HG03045 (cell line): ENCODE data around the gene TOP2A.

ENCODE experiments used
- ATAC-seq: cut with Tn5 transposase; IDR thresholded peaks from one replicate; pipeline ENCODE4 v1.9.1; 2021; ENCODE audit warnings: mild to moderate bottlenecking, moderate library complexity; ENCODE audit not compliant: unreplicated experiment

Gene TOP2A

DNA sequence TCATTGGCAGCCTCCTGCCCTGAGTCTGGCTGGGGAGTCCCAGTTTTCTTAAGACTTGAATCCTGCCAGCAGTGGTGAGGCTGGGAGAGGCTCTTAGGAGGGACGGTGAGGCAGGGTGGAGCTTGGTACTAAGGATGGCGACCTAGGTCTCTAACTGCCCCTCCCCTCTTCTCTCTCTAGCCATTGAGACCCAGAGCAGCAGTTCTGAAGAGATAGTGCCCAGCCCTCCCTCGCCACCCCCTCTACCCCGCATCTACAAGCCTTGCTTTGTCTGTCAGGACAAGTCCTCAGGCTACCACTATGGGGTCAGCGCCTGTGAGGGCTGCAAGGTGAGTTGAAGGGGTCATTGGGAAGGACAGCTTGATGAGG lies 69.6 kb downstream of the TOP2A start:
- ATAC-seq, result no peak

DNA sequence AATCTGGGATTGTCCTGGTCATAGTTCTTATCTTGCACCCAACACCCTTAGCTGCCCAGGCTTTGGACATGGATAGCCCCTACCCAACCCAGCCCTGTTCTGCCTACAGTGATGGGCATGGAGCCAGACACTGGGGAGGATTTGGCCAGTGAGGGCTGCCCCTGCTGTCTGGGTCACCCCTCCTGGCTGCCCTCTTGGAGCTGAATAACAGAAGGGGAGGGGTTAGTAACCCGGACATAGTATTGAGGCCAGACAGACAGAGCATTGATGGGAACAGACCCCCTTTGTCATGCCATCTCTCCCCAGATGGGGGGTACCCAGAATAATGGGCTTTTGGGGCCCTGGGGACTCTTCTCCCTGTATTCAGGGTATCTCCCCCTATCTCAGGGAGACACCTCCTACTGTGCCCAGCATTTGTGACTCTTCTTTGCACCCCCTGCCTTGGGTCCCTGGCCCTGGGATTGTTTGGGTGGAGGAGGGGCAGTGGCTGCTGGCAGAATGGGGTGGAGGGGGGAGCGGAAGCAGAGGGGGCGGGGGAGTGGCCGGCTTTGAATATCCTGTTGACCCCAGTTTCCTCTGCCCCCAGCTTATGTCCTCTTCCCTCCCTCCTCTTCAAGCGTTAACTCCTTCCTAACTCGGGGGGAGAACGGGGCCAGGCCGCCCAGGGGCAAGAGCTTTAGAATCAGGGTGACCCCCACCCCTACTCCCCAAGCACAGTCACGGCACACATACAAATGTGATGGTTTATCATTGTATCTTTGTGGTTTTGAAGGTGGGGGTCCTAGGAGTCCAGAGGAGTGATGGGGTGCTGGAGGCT lies 70.2 kb downstream of the TOP2A start:
- no peak for ATAC-seq

DNA sequence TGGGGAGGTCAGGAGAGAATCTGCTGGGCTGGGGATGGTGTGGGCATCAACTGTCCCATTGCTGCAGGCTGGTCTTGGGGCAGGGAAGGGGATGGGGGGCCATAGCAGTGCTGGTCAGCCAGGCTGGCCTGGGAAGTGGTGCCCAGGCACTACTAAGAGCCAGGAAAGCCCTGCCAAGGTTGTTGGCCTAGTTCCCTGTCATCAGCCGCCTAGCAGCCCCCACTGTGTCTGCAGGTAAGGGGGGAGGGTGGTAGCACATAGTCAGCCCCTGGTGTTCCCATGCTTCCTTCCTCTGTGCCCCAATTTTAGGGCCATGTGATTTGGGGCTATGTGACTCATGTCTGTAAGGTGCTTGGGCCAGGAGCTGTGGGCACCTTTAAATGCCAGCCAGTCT lies 70.9 kb downstream of the TOP2A start:
- no peak for ATAC-seq

DNA sequence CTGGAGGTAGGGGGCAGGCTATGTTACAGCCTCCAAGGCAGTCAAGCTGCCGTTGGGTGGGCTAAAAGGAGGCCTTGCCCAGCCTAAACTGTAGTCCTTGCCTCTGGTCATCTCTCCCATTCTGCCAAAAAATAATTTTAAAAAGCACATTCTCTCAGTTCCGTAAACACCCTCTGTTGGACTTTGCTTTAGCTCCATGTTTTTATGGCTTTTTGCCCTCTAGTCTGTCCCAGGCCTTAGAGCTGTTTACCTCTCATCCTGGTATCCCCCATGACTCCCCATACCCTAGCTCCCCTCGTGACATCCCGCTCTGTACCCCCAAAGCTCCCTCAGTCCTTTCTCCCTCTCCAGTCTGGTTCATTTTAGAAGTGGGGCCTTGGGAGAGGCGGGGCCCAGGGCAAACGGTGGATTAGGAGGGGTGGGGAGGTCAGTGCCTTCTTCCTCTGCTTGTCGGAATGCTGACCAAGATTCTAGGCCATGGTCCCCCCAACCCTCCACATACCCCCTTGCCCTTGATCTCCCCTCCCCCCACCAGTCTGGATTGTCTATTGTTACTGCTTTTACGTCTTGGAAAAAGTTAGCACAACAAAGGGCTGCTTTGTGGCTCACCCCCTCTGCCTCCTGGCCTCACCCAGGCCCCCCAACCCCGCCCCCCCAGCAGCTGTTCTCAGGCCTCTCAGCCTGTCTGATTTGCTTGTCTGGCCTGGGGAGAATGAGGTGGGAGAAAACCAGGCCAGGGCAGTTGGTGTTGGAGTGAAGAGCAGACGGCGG lies 71.5 kb downstream of the TOP2A start:
- no peak for ATAC-seq

DNA sequence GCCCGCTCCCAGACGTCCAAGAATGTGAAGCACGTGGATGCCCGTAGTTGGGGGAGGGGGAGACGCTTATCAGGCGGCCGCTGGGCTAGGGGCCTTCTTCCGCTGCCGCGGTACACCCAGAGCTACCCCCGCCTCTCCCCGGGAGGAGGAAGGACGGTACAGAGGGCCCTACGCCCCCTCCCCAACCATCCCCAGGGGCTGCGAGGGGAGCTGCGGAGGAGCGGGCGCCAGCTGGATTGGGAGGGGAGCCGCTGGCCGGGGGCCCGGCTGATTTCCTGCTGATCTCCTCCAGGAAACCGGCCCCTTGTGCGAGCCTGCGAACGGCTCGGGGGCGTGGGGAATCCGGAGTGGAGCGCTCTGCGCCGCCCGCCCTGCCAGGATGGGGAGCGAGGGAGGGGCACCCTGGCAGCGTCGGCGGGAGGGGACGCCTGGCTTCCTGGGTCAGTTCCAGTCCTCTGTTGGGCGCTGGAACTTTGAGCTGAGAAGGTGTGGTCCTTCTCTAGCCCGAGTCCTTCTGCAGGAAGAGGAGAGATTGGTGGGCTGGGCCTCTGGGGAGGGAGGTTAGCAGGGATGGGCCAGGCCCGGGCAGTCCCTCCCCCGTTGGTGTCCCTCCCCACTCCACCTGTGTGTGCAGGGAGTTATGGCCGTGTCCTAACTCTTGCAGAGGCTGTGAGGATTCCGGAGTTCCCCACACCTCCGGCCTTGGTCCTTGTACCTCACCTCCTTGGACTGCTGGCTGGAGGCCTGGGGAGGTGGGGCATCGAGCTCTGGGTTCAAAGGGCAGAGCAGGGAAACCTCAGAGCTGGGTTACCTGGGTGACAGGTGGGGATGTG lies 72.3 kb downstream of the TOP2A start:
- ATAC-seq, result no peak

DNA sequence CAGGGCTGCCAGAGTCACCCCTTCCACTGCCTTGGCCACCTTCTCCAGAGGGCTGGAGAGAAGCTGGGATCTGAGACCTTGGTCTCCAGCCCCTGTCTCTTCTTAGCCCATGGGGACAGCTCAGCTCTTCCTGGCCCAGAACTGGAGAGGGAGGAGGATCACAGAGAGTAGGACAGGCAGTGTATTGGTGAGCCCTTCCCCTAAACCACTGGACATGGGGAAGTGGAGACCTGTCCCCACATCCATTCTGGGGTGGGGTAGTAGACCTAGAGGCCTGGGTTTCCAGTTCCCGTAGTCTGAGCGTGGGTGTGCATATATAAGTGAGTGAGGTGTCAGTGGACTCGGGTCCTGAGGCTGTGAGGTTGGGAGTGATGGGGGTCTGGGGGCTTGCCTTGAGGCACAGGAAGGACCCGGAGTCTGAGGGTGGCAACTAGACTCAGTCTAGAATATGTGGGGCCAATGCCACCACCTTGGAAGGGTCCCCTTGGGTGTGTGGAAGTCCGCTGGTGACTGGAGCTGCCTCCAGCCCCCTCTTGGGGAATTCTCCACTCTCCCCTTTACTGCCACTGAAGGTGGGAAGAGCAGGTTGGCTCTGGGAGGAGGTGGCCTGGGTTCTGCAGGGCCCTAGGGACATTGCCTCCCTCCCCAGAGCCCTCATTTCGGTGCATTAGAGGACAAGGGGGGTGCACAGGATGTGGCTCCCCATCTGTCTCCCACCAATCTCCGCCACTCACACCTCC lies 73.1 kb downstream of the TOP2A start:
- ATAC-seq, result no peak

DNA sequence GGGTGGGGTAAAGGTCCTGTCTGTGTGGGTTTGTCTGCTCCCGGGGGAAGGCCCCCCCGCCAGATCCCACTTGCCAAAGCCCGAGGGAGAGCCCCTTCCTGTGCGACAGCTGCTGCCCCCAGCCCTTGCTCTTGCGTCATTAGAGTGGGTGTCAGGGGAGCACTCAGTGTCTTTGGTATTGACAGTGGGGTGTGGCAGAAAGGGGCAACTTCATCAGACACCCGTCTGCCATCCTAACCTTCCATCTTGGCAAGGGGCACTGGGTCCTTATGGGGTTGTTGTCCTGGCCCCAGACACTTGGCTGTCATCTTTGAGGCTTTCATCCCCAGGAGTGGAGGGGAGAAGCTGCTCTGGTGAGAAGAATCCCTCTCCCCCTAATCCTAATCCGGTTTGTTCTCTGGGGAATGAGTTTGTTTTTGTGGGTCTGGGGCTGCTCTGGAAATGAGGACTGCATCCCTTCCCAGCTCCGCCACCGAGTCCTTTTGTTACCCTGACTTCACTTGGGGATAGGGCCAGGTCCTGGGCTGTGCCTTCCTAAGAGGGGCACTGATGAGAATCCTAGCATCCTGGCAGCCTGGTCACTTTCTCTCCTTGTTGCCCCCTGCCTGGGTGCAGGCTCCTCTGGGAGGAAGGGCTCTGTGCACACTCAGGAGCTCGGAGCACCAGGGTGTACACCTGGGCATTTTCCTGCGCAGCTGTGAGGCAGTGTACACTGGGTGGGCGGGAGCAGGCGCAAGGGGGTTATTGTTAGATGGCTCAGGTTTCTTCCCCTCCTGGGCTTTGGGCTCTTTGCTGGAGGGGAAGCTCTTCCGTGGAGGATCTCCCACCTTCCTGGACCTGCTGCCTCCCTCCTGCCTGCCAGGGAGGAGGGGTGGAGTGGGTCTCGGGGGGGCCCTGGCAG lies 74.2 kb downstream of the TOP2A start:
- no peak for ATAC-seq

DNA sequence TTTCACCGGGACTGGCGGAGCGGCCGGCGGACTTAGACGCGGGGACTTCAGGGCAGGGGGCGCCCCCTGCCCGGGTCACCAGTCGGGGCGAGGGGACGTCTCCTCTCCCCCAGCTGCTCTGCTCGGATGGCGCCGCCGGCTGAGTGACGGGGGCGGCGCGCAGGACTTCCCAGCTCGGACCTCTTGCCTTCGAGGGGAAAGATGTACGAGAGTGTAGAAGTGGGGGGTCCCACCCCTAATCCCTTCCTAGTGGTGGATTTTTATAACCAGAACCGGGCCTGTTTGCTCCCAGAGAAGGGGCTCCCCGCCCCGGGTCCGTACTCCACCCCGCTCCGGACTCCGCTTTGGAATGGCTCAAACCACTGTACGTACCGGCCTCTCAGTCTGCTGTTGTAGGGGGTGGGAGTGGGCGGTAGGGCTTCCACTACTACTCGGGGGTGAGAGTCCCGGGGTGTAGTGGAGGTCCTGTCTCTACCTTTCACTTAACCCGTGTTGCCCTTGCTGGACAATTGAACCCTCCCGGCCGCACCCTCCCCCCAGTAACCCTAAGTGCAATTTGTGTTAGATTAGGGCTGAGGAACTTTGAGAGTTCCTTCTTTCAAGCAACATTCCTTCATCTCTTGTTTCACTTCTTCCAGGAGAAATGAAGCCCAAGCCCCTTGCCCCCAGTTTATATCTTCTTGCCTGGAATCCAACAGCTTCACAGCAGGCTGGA lies 75.0 kb downstream of the TOP2A start:
- ATAC-seq, result no peak

DNA sequence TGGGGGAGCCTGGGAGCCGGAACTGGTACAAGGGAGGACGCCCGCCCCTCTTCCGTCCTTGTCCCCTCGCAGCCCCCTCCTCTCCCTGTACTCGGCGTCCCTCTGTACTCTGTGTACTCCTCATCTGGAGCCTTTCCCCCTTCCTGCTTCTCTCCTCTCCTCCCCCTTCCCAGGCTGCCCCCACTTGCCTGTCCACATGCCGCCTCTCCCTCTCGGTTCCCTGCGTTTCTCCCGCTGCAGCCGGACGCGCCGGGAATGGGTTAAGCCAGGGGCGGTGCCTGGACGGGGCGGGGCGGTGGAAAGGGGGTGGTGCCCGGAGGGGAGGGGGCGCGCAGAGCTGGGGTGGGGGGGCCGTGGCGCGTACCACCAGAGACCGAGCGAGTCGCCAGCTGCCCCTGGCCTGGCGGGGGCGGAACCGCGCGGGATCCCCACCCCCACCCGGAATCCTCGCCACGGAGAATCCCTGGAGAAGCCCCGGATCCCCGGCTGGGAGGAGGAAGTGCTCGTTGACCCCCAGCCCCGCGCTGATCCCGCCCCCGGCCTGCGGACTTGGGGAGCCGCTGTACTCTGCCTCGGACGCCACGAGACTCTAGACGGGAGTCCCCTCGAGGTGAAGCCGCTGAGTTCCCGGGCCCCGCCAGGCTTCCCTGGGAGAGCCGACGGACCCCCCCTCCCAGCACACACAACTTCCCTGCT lies 75.7 kb downstream of the TOP2A start:
- ATAC-seq, result no peak

DNA sequence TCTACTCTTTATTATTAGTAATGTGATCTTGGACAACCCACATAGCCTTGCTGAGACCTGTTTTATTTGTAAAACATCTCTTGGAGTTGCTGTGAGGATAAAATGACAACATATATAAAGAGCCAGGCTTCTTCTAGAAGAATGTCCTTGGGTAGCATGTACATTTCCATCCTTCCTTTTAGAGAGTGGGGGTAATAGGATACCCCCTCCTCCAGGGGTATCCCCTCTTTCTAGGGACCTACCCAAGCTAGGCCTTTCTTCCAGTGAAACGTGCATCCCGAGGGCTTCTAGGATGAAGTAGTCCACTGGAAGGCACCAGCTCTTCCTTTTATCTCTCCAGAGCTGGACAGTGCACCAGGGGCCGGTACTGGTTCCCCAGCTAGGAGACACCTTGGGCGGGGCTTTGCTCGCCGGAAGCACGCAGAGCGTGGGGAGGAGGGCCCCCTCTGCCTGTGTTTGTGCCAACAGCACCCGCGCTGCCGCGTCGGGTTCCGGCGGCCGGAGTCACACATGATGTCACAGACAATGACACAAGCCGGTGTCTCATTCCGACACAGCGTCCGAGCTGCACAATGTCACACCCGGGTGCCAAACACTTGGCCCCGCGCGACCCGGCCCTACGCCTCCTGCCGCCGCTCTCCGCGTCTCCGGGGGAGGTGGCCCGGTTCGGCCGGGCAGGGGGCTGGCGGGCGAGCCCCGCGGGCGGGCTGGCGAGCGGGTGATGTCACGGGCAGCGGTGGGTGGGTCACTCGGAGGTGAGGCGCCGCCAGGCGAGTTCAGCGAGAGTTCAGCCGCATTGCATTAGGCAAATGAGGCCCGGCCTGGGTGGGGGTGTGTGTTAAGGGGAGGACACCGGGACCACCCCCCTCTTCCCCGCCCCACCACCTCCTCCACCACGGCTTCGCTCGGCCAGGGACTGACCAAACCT lies 76.6 kb downstream of the TOP2A start:
- ATAC-seq, result peak; percentile 55

DNA sequence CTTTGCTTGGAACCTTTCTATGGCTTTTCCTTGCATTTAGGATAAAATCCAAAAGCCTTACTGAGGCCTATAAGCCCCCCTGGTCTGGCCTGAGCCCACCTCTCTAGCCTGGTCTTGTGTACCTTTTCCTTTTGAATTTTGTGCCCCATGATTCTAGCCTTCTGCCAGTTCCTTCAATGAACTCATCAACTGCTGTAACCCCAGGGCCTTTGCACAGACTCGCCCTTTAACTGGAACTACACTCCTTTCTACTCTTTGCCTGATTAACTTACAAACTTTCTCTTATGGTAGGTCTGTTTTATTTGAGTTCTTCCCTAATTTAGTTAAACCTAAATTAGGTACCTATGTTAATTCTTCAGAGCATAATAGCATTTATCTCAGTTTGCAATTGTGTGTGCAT lies 77.4 kb downstream of the TOP2A start:
- no peak for ATAC-seq

DNA sequence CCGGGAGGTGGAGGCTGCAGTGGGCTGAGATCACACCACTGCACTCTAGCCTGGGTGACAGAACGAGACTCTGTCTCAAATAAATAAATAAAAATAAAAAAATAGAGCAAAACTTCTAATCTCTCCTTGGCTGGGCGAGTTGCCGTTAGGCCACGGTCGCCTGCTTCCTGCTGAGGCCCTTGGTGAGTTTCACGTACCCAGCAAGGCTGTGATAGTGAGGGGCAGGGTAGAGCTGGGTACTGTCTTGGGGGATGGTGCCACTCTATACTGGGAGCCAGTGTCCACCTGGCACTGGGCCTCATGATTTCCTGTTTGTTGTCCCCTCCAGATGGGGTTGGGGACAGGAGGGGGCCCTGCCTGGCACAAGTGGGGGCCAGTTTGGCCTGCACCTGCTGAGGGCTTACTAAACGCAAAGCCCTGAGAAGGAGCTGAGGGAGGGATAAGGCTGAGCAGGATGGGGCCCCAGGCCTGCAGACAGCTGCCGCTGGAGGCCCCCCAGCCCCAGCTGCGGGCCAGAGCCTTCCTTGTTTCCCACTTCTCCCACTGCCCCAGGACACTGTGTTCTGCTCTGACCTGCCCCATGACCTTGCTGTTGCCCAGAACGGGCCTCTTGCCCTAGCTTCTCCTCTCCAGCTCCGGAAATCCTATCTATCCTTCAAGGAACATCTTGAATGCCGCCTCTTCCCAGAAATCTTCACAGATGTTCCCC lies 78.6 kb downstream of the TOP2A start:
- no peak for ATAC-seq
